ENCODE results near the gene RAB20.
A peak's percentile ranks its signal among the peaks of the same experiment; 100 is the strongest.
"Not testable (repeated sequence)": the region's sequence is repeated elsewhere in the genome, so short reads cannot be mapped to it uniquely, and the experiment has no call there.

The RAB20 gene

DNA sequence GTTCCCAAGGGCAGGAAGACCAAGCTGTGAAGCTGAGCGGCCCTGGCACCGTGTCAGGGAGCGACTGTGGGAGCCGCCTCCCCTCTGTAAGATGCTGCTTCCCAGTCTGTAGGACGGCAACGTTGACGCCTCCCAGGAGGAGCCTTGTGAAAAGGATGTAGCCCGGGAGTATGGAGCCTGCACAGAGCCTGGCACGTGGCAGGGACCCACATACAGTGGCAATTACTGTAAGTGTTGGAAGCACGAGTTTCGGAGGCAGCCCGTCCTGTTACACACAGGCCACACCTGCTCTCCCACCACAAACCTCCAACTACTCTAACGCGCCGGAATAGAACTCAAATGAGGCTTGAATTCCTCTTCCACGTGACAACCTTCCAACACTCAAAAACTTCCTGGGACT is 6.6 kb downstream of the RAB20 start:
- no peak for DNase-seq (ENCODE audit: low read depth)

GRCh38 chr13:110554227-110554836 is 7.2 kb downstream of the RAB20 start:
- no peak for DNase-seq (ENCODE audit: low read depth)

DNA sequence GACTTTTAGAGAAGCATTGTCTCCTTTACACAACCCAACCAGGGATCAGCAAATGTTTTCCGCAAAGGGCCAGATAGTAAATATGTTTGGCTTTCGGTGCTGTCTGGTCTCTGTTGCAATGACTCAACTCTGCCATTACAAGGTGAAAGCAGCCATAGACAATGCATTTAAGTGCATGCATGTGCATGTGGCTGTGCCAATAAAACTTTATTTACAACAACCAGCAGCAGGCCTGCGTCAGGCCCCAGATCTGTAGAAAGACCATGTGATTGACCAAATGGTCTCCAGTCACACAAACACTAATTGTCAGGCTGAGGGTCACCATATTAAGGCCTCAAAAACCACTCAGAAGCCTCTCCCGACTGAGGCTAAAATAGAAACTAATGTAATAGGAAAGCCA is 8.1 kb downstream of the RAB20 start:
- no peak for DNase-seq (ENCODE audit: low read depth)

- DNase-seq (ENCODE audit: low read depth): no peak
Measured at GRCh38 chr13:110552767-110553166, 8.8 kb downstream of the RAB20 start.

DNA sequence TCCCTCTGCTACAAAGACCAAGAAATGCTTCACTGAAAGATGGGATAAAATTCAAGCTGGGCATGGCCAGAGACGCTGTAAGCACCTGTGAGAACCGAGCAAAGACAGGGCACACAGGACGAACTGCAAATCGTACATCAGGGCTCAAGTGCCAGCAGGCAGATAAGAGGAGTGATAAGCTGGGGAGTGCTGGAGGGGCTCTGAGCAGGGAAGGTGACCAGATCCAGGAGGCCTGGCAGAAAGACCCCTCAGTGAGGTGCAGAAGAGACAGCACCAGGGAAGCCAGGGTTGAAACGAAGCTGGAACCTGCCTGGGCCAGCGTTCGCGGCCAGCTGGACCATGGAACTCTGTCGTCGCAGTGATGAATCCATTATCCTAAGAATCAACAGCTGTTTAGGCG is 10.2 kb downstream of the RAB20 start:
- no peak for DNase-seq (ENCODE audit: low read depth)

DNA sequence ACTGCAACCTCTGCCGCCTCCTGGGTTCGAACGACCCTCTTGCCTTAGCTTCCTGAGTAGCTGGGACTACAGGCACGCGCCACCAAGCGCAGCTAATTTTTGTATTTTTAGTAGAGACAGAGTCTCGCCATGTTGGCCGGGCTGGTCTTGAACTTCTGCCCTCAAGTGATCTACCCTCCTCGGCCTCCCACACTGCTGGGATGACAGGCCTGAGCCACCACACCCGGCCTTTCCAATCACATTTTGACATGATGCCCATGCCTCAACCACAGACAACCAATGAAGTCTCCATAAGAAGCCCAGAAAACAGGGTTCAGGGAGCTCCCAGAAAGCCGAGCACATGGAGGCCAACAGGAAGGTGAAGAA is 11.7 kb downstream of the RAB20 start:
- DNase-seq (ENCODE audit: low read depth): no peak

DNA sequence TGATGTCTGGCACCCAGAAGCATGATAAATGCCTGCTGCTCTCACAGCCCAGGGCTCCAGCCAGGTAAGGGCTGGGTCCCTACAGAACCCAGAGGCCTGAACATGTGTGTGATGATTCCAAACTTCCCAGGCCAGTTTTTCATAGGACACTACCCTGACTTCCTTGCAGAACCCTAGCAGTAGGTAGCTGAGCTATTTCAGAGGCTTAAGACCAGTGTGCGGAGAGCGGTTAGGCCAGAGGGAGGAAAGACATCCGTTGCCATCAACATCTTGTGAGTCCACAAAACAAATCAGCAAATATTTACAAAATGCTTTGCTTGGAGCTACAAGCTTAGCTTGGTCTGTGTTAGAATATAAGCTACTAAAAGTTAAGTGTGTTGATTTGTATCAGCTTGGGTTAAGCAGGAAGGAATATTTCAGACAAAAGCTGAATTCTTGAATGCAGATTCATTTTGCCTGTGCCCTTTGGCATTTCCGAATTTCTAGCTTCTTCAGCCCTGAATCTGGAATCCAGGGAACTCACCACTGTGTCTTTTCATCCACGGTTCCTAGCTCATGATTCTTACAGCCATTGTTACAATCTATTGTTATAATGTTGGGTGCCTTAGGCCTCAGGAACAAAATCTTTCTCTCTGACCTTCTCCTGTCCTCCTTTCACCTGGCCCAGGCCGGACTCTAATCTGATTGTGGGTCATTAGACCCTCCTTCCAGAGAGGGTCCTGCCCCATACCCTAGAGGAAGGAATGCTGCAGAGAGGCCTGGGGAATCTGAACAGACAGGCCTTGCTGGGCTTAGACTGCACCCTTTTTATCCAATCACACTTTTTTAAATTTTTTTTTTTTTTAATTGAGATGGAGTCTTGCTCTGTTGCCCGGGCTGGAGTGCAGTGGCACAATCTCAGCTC is 12.4 kb downstream of the RAB20 start:
- DNase-seq (ENCODE audit: low read depth): no peak

GRCh38 chr13:110546926-110547325 is 14.6 kb downstream of the RAB20 start:
- DNase-seq (ENCODE audit: low read depth): peak; percentile 74

DNA sequence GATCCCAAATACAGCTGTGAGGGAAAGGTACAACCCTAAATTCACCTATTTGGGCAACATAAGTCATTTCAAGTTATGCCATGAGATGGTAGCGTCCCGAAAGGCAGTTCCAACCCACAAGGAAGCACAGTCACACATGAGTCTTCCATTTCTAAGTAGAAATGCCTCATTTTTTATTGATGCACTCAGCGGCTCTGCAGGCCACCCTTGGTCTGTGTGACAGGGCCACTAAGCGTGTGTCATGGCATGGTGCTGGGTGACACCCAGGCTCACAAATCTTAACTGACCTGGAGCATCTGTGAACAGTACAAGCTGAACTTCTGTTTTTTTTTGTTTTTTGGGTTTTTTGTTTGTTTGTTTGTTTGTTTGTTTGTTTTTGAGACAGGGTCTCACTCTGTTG is 15.1 kb downstream of the RAB20 start:
- DNase-seq (ENCODE audit: low read depth): no peak

GRCh38 chr13:110542169-110542796 is 19.2 kb downstream of the RAB20 start:
- DNase-seq (ENCODE audit: low read depth): no peak

- DNase-seq (ENCODE audit: low read depth): peak; percentile 64
Measured at GRCh38 chr13:110541526-110541920, 20.0 kb downstream of the RAB20 start.

DNA sequence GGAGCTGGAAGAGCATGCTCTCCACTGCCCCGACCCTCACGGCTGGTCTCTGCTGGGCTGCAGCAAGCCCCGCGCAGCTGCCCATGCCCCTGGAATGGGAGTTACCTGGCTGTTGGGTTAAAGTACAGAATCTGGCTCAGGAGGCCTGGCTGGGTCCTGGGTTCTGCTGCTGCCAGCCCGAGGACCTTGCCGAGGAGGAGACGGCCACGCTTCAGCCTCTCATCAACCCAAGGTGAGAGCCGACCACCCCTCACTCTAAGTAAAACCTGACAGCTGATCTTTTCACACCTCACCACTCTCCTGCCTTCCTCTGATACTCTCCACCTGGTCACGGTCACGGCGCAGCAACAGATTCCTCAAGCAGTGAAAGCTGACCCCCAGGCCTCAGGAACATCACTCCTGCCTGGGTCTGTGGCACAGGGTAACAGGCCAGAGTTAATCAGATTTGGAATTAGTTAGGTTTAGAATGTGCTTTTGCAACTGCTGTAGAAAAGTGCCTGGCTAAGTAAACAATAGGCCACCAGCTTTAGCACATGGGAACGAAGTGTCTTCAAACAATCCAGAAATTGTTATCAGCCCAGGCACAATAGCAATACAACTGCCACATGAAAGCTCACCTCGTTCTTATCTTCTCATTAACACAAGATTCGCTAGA is 20.5 kb downstream of the RAB20 start:
- DNase-seq (ENCODE audit: low read depth): no peak

- no peak for DNase-seq (ENCODE audit: low read depth)
Measured at GRCh38 chr13:110539894-110540293, 21.6 kb downstream of the RAB20 start.

- DNase-seq (ENCODE audit: low read depth): peak; percentile 25
Measured at GRCh38 chr13:110538632-110539031, 22.9 kb downstream of the RAB20 start.

- no peak for DNase-seq (ENCODE audit: low read depth)
Measured at GRCh38 chr13:110536006-110536693, 25.4 kb downstream of the RAB20 start.

DNA sequence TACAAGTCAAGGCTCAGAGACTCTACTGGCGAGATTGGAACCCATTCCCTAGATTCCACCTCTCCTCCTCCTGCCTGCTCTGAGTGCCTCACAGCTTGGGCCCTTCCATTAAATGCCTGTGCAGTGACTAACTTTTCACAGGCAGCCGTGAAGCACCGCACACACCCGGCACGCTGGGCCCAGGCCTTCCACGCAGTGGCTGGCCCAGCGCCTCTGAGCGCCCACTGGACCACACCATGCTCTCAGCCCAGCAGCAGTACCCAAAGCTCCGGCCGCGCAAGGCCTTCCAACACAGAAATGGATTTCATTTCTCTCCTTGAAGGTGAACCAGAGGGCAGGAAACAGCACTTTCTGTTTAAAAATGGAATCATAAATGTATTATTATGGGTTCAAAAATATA is 26.0 kb downstream of the RAB20 start:
- DNase-seq (ENCODE audit: low read depth): no peak

DNA sequence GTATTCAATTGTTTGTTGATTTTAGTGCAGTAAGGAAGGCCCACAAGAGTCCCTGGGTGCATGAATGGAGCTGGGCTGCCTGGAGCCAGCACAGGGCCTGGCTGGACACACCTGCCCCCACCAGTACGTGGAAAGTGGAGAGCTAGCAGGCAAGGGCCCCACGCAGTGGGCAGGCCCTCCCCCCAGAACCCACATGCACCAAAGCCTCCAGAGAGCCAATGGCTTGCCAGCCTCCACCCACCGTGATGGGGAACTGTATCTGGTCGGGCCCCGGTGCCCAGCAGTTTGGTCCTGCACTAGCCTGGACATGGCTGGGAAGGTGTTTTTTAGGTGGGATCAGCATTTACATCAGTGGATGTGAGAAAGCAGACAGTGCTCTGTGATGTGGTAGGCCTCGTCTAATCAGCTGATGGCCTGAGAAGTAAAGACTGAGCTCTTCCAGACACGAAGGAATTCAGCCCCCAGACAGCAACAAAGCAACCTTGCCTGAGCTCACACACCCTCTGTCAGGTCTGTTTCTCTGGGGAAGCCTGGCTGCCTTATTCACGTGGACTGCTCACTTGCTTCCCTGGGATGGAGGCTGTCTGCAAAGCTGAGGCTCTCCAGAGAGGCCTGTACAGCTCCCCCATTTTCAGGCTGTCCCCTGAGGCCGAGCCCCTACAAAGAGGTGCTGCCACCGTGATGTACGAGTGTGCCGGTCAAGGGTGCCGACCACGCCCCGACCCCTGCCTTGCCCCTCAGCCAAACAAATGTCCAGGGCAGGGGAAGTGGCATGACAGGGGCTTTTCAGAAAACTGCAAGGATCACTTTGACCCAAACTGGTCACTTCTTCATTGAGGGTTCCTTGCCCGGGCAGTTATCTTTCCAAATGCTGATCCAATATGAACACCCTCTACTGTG is 27.5 kb downstream of the RAB20 start:
- no peak for DNase-seq (ENCODE audit: low read depth)

DNA sequence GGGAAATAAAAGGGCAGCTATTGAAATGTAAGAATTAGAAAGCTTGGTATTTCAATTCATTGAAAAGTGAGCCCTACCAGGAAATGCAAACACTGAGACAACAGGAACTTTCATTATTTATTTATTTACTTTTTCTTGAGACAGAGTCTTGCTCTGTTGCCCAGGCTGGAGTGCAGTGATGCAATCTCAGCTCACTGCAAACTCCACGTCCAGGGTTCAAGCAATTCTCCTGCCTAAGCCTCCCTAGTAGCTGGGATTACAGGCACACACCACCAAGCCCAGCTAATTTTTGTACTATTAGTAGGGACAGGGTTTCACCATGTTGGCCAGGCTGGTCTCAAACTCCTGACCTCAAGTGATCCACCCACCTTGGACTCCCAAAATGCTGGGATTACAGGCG is 29.3 kb downstream of the RAB20 start:
- DNase-seq (ENCODE audit: low read depth): not testable (repeated sequence)

DNA sequence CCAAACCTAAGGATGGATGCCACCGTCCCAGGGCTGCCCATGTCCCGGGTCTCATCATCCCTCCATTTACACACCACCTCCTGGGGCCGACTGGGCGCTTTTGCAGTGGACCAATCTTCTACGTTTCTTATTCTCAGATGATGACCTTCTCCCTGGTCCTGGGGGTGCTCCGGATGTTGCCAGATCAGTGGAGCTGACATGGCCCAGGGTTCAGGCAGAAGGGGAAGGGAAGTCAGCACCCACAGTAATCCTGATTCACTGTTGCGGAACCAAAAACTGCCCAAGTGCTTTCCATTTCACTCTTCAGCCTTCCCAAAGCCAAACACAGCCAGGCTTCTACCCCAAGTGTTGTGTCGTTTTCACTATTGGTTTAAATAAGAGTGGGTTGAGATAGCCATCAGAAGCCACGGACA is 29.8 kb downstream of the RAB20 start:
- DNase-seq (ENCODE audit: low read depth): no peak

DNA sequence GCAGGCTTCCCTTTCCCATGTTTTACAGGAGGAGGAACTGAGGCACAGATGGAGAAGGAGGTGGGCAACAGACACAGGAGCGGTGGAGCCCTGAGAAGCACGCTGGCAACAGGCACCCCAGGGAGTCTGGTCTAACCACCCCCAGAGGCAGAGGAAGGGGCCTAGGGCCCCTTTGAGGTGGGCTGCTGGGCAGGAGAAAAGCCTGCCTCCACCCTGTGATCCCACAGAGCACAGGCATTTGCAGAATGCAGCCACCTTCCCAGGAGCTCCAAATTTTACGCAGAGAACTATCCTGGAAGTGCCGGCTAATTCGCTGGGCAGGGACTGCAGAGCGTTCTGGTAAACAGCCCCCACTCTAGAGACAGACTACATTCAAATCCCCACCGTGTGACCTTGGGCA is 30.4 kb downstream of the RAB20 start:
- DNase-seq (ENCODE audit: low read depth): no peak
